PC-3 (cell line): ENCODE measurements around the gene CYP1A1. TPM values are rescaled to one million over a fixed set of nuclear protein-coding genes. Genes with fewer than 3 reads are reported as not detected.

Experiments used
- ATAC-seq: fragments of 200-7000 bp; cut with Tn5 transposase; 2 replicates; pipeline ENCODE4 v1.9.1; 2020; ENCODE audit warnings: mild to moderate bottlenecking, moderate library complexity
- BruUV-seq: library from RNA; stranded (reverse); fragments of 400-500 nt; replicated peaks from 2 replicates; lab custom pipeline; 2021; lab: Mats Ljungman, UMichigan
- CTCF ChIA-PET: fragments of 300-600 bp; sonication (Branson Sonifier 250); formaldehyde crosslinking; loops from one replicate; lab custom pipeline; 2022; ENCODE audit warnings: antibody characterized with exemption; lab: Charles Lee
- POLR2A ChIA-PET: fragments of 300-600 bp; sonication (Branson Sonifier 250); formaldehyde crosslinking; loops from one replicate; lab custom pipeline; 2022; ENCODE audit warnings: antibody characterized with exemption; ENCODE audit not compliant: unreplicated experiment; lab: Charles Lee
- DNase-seq: peaks from one replicate; pipeline ENCODE4 v3.0.0-alpha.2; 2015
- H2AFZ ChIP-seq: fragments of 300-600 bp; sonication (generic); 2 replicates; pipeline ENCODE4 v1.6.0; 2016; ENCODE audit warnings: antibody characterized with exemption, low read length
- H3F3A ChIP-seq: fragments of 300-600 bp; sonication (generic); one replicate; pipeline ENCODE4 v1.6.0; 2017; ENCODE audit warnings: antibody characterized with exemption, low read length, control low read depth, mild to moderate bottlenecking; ENCODE audit not compliant: unreplicated experiment
- H3K27ac ChIP-seq: fragments of 300-600 bp; sonication (generic); 2 replicates; pipeline ENCODE4 v1.5.1; 2016; ENCODE audit warnings: mild to moderate bottlenecking, low read length
- H3K27me3 ChIP-seq: fragments of 300-600 bp; sonication (generic); 2 replicates; pipeline ENCODE4 v1.6.1; 2016; ENCODE audit warnings: low read length, mixed read lengths
- H3K36me3 ChIP-seq: fragments of 300-600 bp; sonication (generic); 2 replicates; pipeline ENCODE4 v1.6.1; 2016; ENCODE audit warnings: low read depth, mixed run types, low read length, mixed read lengths
- H3K4me1 ChIP-seq: fragments of 300-600 bp; sonication (generic); 2 replicates; pipeline ENCODE4 v1.5.1; 2016; ENCODE audit warnings: low read length; ENCODE audit not compliant: insufficient read depth
- H3K4me2 ChIP-seq: fragments of 300-600 bp; sonication (generic); 2 replicates; pipeline ENCODE4 v1.6.0; 2016; ENCODE audit warnings: low read length
- H3K4me3 ChIP-seq: fragments of 300-600 bp; sonication (generic); 2 replicates; pipeline ENCODE4 v1.5.1; 2016; ENCODE audit warnings: mild to moderate bottlenecking, low read length, mixed read lengths
- H3K79me2 ChIP-seq: fragments of 300-600 bp; sonication (generic); 2 replicates; pipeline ENCODE4 v1.6.1; 2017; ENCODE audit warnings: low read length, mixed read lengths
- H3K9ac ChIP-seq: fragments of 300-600 bp; sonication (generic); 2 replicates; pipeline ENCODE4 v1.6.0; 2016; ENCODE audit warnings: mild to moderate bottlenecking, low read length
- H3K9me2 ChIP-seq: fragments of 300-600 bp; sonication (generic); replicated peaks from 2 replicates; pipeline ENCODE4 v1.6.1; 2016; ENCODE audit warnings: mixed run types, low read length, mixed read lengths
- H3K9me3 ChIP-seq: fragments of 300-600 bp; sonication (generic); 2 replicates; pipeline ENCODE4 v1.6.1; 2016; ENCODE audit warnings: low read length, mixed read lengths
- H4K20me1 ChIP-seq: fragments of 300-600 bp; sonication (generic); 2 replicates; pipeline ENCODE4 v1.6.1; 2016; ENCODE audit warnings: low read length, mixed read lengths
- CTCF ChIP-seq: fragments of 300-600 bp; sonication (generic); conservative IDR thresholded peaks from 2 replicates; pipeline ENCODE4 v1.5.1; 2017; ENCODE audit warnings: antibody characterized with exemption, low read depth, mild to moderate bottlenecking, low read length
- EZH2 ChIP-seq: fragments of 300-600 bp; sonication (generic); IDR thresholded peaks from one replicate; pipeline ENCODE4 v1.6.1; 2017; ENCODE audit warnings: antibody characterized with exemption, mild to moderate bottlenecking, low read length; ENCODE audit not compliant: unreplicated experiment
- EZH2phosphoT487 ChIP-seq: fragments of 300-600 bp; sonication (generic); IDR thresholded peaks from 2 replicates; pipeline ENCODE4 v1.6.1; 2018; ENCODE audit warnings: mild to moderate bottlenecking, antibody characterized with exemption, low read length, borderline replicate concordance
- intact Hi-C: fragments of 100-400 bp; cut with micrococcal nuclease; formaldehyde crosslinking; loops from 2 replicates; pipeline ENCODE4 v1.9.0; 2023
- total RNA-seq: library from RNA; depleted of rRNA; stranded (reverse); fragments of >200 nt; gene quantifications from 2 replicates; pipeline ENCODE4 v1.2.3, GENCODE V29; 2014

Gene CYP1A1
- total RNA-seq, 1 experiment from 2014 or later, result 2.3 TPM

- no peak overlapping the region for H3K9ac ChIP-seq
- no peaks in the 10 kb centered on the region for H3K9me2 ChIP-seq
- no peaks in the 10 kb centered on the region for H4K20me1 ChIP-seq
- intact Hi-C loops, result no loop called here
- no peaks in the 10 kb centered on the region for H3K79me2 ChIP-seq
- DNase-seq (no peak), ATAC-seq (no peak)
- POLR2A ChIA-PET, result no interaction called here
- H2AFZ ChIP-seq, result no peak overlapping the region
- H3K4me3 ChIP-seq, result no peak overlapping the region
- H3K27me3 ChIP-seq, result no peaks in the 10 kb centered on the region
- no peaks in the 10 kb centered on the region for H3K4me1 ChIP-seq
- no peak for TF ChIP-seq EZH2
- no peak for TF ChIP-seq CTCF
- H3K9me3 ChIP-seq, result no peaks in the 10 kb centered on the region
- BruUV-seq, result no TSS peak
- H3K27ac ChIP-seq, result no peak overlapping the region
- CTCF ChIA-PET, result no interaction called here
- no peaks in the 10 kb centered on the region for H3F3A ChIP-seq
- no peak overlapping the region for H3K4me2 ChIP-seq
- no peaks in the 10 kb centered on the region for H3K36me3 ChIP-seq
Measured at GRCh38 chr15:74735305-74735704, 10.0 kb upstream of the CYP1A1 start.

- ATAC-seq, result no peak
- intact Hi-C loops, result no loop called here
- Histone ChIP-seq H3K9me2 (no peaks in the 10 kb centered on the region), H3K36me3 (no peaks in the 10 kb centered on the region), H4K20me1 (no peaks in the 10 kb centered on the region), H3K9me3 (no peaks in the 10 kb centered on the region), H3K4me3 (no peak overlapping the region), H3K27ac (no peak overlapping the region), H2AFZ (no peak overlapping the region), H3K79me2 (no peaks in the 10 kb centered on the region), H3K9ac (no peak overlapping the region), H3K4me1 (no peaks in the 10 kb centered on the region), H3K27me3 (no peaks in the 10 kb centered on the region), H3K4me2 (no peak overlapping the region), H3F3A (no peaks in the 10 kb centered on the region)
- DNase-seq, result no peak
- CTCF ChIA-PET, result no interaction called here
- TF ChIP-seq EZH2 (no peak), EZH2phosphoT487 (no peak), CTCF (no peak)
- no TSS peak for BruUV-seq
- POLR2A ChIA-PET, result no interaction called here
Measured at GRCh38 chr15:74733269-74733668, 7.9 kb upstream of the CYP1A1 start.

- Histone ChIP-seq H3K4me3 (no peak overlapping the region), H3K9ac (no peak overlapping the region), H4K20me1 (no peaks in the 10 kb centered on the region), H3K4me1 (no peaks in the 10 kb centered on the region), H3K9me3 (no peaks in the 10 kb centered on the region), H2AFZ (no peak overlapping the region), H3F3A (no peaks in the 10 kb centered on the region), H3K4me2 (no peak overlapping the region), H3K36me3 (no peaks in the 10 kb centered on the region), H3K27me3 (no peaks in the 10 kb centered on the region), H3K27ac (no peak overlapping the region), H3K9me2 (no peaks in the 10 kb centered on the region), H3K79me2 (no peaks in the 10 kb centered on the region)
- no peak for ATAC-seq
- DNase-seq, result no peak
- intact Hi-C loops, result no loop called here
- no TSS peak for BruUV-seq
- CTCF ChIA-PET, result no interaction called here
- POLR2A ChIA-PET, result no interaction called here
- no peak for TF ChIP-seq CTCF
- no peak for TF ChIP-seq EZH2
- TF ChIP-seq EZH2phosphoT487, result no peak
Measured at GRCh38 chr15:74732846-74733245, 7.5 kb upstream of the CYP1A1 start.
